K562 (cell line): ENCODE data around the gene HARS1. TPM values are rescaled to one million over a fixed set of nuclear protein-coding genes. Genes with fewer than 3 reads are reported as not detected.

ENCODE experiments used
- AFF1 ChIP-seq, 2 experiments: fragments of 450-650 bp; IDR thresholded peaks; 2 replicates each; pipeline ENCODE4 v1.6.1; 2018; ENCODE audit warnings: mild to moderate bottlenecking in 2 of 2, low read depth in 1 of 2; ENCODE audit not compliant: partially characterized antibody in 2 of 2
- CREM ChIP-seq: IDR thresholded peaks from 2 replicates; pipeline ENCODE4 v1.6.1; 2014; ENCODE audit warnings: antibody characterized with exemption, low read depth
- MNT ChIP-seq, 2 experiments: fragments of 450-650 bp; conservative IDR thresholded peaks; 2 replicates each; pipeline ENCODE4 v1.6.1; 2017; ENCODE audit warnings: mild to moderate bottlenecking in 2 of 2, moderate library complexity in 2 of 2
- ZNF407 ChIP-seq: fragments of 450-650 bp; IDR thresholded peaks from 2 replicates; pipeline ENCODE4 v1.6.1; 2016; ENCODE audit warnings: low read depth
- ZNF518B ChIP-seq: fragments of 250-450 bp; sonication (Bioruptor Pico); IDR thresholded peaks from 2 replicates; pipeline ENCODE4 v1.5.0; 2021; ENCODE audit warnings: mild to moderate bottlenecking, moderate library complexity
- ZZZ3 ChIP-seq: fragments of 450-650 bp; IDR thresholded peaks from 2 replicates; pipeline ENCODE4 v1.6.1; 2016; ENCODE audit warnings: antibody characterized with exemption, mild to moderate bottlenecking, moderate library complexity
- polyA plus RNA-seq, 8 experiments: library from polyadenylated mRNA; depleted of rRNA in 4 of 8; stranded (reverse) in 5 of 8; unstranded in 3 of 8; fragments of >200 nt; fragmentation: Nextera tagmentation in 2 of 8; fragmentation: Illumina TruSeq in 1 of 8; extraction: Ambion mirVana in 2 of 8; extraction: Trizol in 1 of 8; gene quantifications; 2 replicates each; pipeline versions ENCODE4 v1.2.1 to v1.2.3, GENCODE V29; 2011 to 2014; ENCODE audit warnings: inconsistent platforms in 1 of 8, missing spikeins in 1 of 8
- total RNA-seq, 7 experiments: library from RNA; depleted of rRNA in 6 of 7; stranded (reverse); fragments of >200 nt in 6 of 7; fragmentation: Illumina TruSeq in 2 of 7; extraction: Trizol in 2 of 7; gene quantifications; 2 replicates each; pipeline versions ENCODE4 v1.2.1 to v1.2.3, GENCODE V29; 2011 to 2021; ENCODE audit warnings: low replicate concordance in 1 of 7

HARS1 gene
- total and polyA plus RNA-seq, 9 of the 15 experiments (the other 6 are each of a cell fraction or from before 2014, with no cell fraction given) = 13.5 to 88.5 (median 75.2) TPM

GRCh38 chr5:140700177-140701144 is 9.3 kb upstream of the HARS1 start, which contains the start of gene ZMAT2 (continued):
- TF ChIP-seq MNT (conservative IDR thresholded peaks at IDR 0.05) = peak; percentile 60 to 80
- no peak for TF ChIP-seq ZNF407
- peak; percentile 75 for TF ChIP-seq CREM
- no peak for TF ChIP-seq ZZZ3
- peak in 1 of 2 experiments; percentile 35 for TF ChIP-seq AFF1 (IDR thresholded peaks at IDR 0.05; ENCODE audit: low read depth in 1 of 2, partially characterized antibody in 2 of 2)
- no peak for TF ChIP-seq ZNF518B (CRISPR knock-in tag)
